GM15510 (cell line): Measurements from ENCODE around the gene SORBS2.

Experiments
- POLR2A ChIP-seq: IDR thresholded peaks from 3 replicates; pipeline ENCODE4 v1.6.1; 2011; ENCODE audit warnings: borderline replicate concordance; ENCODE audit not compliant: insufficient read length; ENCODE audit errors: extremely low read depth

SORBS2 gene

DNA sequence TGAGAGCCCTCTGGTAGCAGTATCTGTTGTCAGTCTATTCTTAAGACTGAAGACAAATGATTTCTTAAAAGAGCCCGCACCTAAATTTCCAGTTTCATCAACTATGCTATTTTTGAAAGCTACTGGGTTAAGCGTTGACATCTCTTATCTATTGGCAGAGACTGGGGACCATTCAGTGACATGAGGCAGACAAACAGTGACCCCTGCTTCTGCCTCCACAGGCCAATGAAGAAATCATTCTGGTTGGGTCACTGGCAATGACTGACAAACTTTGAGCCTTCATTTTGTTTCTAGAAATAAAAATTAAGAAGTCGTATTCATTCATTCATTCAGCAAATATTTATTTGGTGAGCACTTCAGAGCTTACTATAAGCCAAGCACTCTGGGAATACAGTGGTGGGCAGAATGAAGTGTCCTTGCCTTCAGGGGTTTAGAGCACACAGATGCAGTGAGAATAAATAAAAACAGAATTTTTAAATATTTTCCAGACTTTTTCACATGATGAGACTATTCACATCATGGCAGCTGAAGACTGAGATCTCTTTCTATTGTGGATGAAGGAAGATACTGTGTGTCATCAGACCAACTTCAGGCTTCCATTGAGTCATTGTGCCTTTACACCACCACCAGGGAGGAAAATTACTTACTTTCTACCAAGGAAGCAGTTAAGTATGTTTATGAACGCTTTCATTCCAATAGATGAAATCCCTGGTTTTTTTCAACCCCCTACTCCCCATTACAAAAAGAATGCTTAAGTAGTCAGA lies 36.0 kb downstream of the SORBS2 start:
- no peak for TF ChIP-seq POLR2A

DNA sequence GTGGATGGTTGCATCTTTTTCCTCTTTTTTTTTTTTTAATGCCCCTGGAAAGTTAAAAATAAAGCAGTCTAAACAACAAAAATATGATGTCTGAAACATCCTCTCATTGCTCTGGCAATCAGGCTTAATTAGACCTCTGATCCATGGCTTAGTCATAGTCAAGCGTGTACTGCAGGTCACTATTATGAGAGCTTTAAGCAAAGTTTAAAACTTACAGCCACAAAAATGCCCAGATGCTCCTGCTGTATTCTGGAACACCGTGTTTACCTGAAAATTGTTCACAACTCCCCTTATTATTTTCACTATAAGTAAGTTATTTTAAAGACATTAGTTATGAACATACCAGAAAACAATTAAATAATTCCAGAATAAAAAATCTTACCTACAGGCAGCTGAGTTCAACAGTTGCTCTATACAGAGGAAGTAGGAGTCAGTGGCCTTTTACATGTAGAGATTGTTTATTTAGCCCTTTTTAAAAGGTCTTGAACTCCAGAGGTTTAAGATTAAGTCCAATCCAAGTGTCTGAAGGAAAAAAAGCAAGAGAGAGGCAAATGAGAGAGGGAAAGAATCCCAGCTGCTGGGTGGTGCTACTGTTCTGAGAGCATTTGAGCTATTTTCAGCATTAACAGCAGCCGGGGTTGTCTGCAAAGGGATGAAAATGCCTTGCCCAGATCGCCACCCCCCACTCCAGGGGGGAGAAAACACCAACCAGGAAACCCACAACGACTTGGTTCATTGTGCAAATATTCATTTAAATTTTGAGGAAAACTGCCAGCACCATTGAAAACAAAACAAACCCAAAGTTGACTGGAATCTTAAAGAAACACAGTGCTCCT lies 36.9 kb downstream of the SORBS2 start:
- no peak for TF ChIP-seq POLR2A

DNA sequence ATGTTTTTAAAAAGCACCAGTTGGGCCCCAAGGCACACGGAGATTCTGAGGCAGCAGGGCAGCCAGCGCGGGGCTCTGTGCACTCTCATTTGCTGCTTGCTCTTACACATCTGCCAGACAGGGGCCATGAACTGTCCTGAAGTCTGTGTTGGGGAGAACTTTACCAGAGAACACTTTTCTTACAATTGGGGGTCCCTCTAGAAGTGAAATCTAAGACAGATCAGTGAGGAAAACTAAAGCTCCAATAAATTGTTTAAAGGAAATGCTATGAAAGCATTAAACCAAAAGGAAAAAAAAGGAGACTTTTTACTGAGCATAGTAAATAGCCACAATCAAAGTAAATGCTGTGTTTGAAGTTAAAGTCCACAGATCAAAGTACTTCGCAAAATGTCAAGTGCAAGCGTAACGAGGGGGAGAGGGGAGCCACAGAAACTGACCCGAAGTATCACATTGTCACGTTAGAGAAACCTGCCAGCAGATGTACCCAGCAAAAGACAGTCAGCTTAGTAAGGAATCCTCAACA lies 37.8 kb downstream of the SORBS2 start:
- TF ChIP-seq POLR2A = no peak

DNA sequence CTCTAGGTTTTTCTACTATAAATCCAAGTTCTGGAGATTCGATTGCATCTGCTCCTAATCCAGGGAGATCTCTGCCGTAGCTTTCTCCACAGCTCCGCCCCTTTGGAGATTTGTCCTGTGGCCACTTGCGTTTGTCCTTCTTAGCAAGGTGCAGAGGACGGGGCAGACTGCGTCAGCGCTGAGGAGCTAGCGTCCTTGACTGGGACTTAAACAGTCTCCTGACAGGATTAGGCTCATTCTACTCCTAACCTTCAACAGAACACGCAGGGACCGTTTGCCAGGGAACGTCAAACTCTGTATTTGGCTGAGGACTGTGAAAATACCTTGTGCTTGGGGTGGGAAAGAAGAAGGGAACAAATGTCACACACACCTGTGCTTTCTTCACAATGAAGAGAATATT lies 38.6 kb downstream of the SORBS2 start:
- no peak for TF ChIP-seq POLR2A

DNA sequence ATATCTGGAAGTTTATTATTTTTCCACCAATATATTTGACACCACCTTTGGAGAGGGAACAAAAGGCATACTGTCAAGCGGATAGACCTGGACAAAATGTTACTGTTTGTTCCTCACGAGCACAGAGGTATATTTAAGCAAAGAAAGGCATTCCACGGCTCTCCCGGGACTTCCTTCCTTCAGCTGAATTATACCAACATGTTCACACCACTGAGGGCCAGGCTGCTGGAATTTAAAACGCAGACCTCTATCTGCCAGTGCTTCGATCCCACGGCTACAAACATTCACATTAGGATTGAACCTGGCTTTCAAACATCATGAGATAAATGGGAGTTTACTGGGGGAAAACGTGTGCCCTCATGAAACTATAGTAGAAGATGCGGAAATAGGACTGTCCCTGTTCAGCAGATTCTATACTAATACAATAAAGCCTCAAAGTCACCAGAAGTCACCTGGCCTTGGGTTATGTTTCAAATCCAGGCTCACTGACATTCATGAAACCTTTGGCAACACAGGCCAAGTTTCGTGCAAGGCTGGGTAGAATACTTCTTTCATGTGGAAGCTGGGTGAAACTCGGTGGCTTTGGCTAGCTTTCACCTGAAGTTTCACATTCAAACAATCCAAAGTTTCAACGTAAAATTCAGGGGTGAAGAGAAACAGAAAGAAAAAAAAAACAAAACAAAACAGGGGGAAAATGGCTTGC lies 39.5 kb downstream of the SORBS2 start:
- no peak for TF ChIP-seq POLR2A

DNA sequence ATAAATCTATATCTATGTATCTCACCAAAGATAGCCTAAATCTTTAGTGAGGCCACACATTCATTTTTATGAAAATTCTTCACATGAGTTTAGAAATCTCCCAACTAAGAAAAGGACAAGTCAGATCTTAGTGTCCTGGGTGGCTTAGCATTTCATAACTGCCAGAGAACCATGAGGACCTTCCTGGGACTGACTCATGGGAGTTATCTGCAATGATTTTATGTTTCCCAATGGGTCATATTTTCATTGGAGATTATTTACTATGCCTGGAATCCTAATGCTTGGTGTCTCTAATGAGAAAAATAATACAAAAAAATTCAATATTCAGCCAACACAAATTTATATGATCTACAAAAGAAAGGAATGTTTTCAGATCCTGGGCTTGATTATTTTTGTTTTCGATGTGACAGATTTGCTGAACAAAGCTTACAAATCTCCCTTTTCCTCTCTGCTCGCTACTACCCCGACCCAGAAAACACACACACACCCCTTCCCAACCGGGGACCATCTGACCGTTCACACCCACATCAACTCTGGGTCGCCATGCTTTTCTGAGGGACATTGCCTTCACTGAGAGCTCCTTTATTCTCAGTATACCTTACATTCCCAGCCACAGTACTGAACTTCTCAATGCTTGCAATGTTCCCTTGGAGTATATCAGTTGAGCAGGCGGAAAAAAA lies 40.1 kb downstream of the SORBS2 start:
- no peak for TF ChIP-seq POLR2A

DNA sequence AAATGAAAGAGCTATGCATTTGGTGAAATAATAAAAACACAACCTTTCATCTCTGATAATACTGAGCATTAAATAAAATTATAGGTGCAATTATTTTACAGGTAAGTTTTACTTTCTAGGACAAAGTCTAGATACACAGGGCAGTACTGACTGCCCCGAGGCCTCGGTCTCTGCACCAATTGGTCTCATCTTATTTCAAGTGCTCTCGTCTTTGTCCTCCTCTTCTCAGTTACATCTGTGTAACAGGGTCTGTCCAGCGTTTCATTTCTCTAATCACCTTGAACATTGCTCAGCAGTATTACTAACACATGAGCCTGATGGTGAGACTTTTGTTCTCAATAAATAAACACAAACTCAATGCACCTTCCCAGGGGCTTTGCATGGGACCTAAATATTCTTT lies 44.5 kb downstream of the SORBS2 start:
- TF ChIP-seq POLR2A = no peak

DNA sequence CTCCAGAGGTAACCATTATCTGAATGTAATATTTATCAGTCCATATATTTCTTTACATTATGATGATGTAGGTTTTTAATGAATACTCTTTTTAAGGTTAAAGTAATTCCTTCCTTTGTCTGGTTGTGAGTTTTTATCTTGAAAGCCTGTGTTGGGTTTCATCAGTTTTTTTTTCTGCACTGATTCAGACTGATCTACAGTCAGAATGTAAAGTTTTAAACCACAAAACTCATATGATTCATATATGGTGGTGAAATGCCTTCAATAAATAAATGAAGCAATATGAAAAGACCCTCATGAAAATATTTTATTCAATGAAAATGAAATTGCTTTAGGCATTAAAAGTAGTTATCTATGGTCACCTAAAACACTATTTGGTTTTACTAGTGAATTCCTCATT lies 47.1 kb downstream of the SORBS2 start:
- TF ChIP-seq POLR2A = no peak

DNA sequence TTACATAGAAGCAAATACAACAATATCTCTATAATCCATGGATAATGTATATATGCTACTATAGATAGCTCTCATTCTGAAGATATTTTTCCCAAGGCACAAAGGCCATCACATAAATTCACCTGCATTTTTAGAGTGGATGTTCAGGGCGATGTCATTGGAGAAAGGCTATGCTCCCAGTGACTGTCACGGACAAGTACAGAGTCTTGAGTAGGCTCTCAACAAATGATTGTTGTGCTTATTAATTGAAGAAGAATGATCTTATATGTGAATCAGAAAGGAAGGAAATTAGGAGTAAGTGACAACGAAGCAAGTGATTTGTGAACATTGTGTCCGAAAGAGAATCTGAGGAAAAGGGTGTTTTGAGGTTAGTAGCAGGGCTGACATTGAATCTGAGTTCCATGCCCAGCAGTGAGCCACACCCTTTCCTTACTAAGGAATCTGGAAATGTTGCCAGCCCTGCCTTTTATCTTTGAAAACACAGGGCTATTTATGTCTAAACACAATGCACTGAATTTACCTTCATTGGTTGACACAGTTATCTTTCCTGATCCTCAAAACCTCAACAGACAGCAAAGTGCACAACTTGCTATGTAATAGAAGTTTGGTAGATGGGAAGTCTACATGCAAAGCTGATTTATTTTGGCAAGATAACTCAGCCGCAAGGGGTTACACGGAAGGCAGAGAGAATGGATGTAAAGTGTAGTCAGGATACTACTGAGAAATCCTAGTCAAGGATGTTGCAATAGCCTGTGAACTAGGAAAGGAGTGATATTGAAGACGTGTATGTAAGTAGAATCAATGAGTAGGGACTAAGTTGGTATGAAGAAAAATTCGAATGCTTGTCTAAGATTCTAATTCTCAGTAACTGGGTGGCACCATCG lies 50.4 kb downstream of the SORBS2 start:
- no peak for TF ChIP-seq POLR2A

DNA sequence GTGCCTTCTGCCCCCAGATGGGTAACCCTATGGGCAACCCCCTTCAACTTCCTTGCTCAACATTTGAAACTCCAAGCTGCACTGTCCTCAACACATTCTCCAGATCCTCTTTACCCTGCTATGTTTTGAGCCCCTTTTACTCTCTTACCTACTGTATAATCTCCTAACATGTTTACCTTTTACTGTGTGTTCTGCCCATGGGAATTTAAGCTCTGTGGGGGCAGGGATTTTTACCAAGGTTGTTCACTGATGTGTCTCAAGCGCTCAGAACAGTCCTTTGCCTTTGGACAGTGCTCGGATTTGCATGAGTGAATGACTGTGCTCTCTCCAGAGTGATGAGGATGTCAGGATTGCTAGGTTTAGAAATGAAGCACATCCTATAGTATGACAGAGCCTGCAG lies 53.2 kb downstream of the SORBS2 start:
- TF ChIP-seq POLR2A = no peak

DNA sequence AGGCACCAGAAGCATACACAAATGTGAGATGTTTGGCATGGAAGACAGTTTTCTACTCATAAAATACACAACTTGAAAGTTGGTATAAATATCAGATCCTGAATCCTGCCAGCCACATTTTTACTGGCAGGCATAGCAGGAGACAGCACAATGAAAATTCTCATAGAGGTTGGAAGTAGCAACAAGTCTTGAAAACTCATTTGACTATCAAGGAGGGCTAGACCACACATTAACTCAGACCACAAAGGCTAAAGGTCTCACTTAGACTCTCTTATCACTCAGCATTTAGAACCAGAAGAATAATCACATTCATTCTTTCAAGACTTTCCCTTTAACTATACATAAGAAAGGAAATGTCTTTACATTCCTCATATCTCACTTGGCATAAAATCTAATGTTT lies 56.5 kb downstream of the SORBS2 start:
- TF ChIP-seq POLR2A = no peak

DNA sequence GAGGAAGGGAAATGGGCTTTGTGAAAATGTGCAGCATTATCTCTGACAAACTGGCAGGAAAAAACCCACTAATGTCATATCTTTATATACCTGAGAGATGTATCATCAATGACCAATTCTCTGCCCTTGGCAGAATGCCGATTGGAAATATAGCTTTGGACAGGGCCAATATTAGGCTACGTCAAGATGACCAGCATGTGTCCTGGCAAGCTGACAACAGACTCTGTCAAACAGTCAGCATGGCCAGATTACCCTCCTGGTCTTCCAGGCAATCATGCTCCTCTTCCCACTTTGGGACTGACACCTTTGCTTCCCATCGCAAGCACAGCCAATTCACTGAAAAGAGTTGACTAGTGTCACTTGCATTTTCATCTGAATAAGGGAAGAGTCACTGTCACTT lies 57.0 kb downstream of the SORBS2 start:
- TF ChIP-seq POLR2A = no peak

DNA sequence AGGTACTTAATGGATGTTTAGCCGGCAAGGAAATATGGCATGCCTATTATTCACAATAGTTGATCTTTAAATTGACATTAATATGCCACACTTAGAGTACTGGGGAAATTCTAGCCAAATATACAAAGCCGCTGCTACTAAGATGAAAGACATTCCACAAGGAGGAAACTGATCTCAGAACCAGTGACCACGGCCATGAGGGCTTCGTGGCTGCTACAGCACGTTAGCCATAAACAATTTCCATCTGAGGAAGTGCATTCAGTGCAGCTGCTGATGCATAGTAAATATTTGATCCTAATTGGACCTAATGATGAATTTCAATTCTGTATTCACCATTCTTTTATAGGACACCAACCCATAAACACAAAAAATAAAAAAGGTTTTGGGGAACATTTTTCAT lies 59.1 kb downstream of the SORBS2 start:
- no peak for TF ChIP-seq POLR2A

DNA sequence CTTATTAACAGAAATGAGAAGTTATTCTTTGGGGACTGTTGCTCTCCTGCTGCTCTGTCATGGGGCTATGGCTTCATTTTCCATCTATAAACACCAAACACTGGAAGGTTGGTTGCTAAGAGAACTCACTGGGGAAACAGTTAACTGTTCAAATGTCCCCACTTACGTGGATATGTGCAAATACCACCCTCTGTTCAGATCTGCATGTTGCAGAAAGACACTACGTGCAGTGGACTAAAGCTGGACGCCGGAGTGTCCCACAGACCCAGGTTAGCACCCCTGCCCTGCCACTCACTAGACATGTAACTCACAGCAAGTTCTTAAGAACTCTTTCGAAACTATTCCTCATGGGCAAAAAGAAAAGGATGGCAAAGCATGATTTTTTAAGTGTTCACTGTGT lies 62.1 kb downstream of the SORBS2 start:
- no peak for TF ChIP-seq POLR2A

DNA sequence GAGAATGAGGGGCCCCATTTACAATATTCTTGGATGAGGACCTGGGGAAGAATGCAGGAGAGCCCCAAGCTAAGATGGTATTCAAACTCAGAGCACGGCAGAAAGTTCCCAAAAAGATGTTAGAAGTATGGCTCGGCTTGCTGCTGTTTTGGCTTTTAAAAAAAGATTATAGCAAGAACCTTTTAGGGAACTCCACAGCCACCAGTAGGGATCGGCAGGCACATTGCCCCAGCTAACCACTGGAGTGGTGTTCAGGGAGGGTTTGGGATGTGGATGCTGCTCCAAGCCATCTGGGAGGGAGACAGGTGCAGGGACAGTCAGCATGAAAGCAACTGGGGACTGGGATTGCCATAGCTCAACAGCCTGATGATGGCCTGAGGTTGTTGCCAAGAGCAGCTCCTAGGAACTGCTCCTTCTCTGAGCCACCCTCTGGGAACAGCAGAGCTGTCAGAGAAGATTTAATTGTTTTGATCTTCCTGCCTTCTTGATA lies 63.0 kb downstream of the SORBS2 start:
- no peak for TF ChIP-seq POLR2A
